H1 (cell line): ENCODE results near the gene FRMD4B. TPM values are rescaled to one million over a fixed set of nuclear protein-coding genes. Genes with fewer than 3 reads are reported as not detected.
A peak's percentile ranks its signal among the peaks of the same experiment; 100 is the strongest.

Source experiments
- polyA plus RNA-seq, 7 experiments: library from polyadenylated mRNA; depleted of rRNA in 3 of 7; stranded (reverse) in 5 of 7; unstranded in 2 of 7; fragments of >200 nt in 5 of 7; fragments of 200-250 nt in 2 of 7; gene quantifications; 1 replicate in 5 of 7; 2 replicates in 1 of 7; 4 replicates in 1 of 7; pipeline versions ENCODE4 v1.2.1 to v1.2.3, GENCODE V29; 2011 to 2013; ENCODE audit warnings: missing spikeins in 2 of 7, mixed read lengths in 2 of 7
- total RNA-seq: library from RNA; stranded (reverse); fragmentation: NEBNext Ultra II Directional; extraction: Animal tissue kit (Norgen Biotek cat#: 25700); gene quantifications from 2 replicates; pipeline ENCODE4 v1.2.1, GENCODE V29; 2021
- TF ChIP-seq, protein P1 (sequence below): fragments of 300-600 bp; sonication (generic); IDR thresholded peaks from 2 replicates; pipeline ENCODE4 v1.7.1; 2012; ENCODE audit warnings: low read length, moderate library complexity, mild to moderate bottlenecking, inconsistent platforms; ENCODE audit not compliant: insufficient replicate concordance

FRMD4B gene
- total and polyA plus RNA-seq, 2 of the 8 experiments (the other 6 are each of a cell fraction or from before 2014, with no cell fraction given): 2.7 to 7.2 TPM

DNA sequence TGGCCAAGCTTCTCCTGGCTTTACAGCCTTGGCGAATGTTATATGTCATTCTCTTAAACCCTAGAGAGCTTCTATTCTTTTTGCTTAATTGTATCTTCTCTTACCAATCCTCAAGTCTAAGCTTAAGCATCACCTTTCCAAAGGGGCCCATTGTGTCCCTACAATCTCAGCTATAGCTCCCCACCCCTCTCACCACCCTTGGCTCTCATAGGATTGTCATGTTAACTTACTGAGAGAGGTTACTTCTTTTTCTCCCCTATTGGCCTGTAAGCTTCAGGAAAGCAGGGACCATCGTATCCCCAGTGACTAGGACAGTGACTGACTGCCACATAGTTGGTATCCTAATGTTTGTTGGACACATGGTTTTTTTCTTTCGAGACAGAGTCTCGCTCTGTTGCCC is 220.1 kb downstream of the FRMD4B start (continued):
- TF ChIP-seq, protein P1, sequence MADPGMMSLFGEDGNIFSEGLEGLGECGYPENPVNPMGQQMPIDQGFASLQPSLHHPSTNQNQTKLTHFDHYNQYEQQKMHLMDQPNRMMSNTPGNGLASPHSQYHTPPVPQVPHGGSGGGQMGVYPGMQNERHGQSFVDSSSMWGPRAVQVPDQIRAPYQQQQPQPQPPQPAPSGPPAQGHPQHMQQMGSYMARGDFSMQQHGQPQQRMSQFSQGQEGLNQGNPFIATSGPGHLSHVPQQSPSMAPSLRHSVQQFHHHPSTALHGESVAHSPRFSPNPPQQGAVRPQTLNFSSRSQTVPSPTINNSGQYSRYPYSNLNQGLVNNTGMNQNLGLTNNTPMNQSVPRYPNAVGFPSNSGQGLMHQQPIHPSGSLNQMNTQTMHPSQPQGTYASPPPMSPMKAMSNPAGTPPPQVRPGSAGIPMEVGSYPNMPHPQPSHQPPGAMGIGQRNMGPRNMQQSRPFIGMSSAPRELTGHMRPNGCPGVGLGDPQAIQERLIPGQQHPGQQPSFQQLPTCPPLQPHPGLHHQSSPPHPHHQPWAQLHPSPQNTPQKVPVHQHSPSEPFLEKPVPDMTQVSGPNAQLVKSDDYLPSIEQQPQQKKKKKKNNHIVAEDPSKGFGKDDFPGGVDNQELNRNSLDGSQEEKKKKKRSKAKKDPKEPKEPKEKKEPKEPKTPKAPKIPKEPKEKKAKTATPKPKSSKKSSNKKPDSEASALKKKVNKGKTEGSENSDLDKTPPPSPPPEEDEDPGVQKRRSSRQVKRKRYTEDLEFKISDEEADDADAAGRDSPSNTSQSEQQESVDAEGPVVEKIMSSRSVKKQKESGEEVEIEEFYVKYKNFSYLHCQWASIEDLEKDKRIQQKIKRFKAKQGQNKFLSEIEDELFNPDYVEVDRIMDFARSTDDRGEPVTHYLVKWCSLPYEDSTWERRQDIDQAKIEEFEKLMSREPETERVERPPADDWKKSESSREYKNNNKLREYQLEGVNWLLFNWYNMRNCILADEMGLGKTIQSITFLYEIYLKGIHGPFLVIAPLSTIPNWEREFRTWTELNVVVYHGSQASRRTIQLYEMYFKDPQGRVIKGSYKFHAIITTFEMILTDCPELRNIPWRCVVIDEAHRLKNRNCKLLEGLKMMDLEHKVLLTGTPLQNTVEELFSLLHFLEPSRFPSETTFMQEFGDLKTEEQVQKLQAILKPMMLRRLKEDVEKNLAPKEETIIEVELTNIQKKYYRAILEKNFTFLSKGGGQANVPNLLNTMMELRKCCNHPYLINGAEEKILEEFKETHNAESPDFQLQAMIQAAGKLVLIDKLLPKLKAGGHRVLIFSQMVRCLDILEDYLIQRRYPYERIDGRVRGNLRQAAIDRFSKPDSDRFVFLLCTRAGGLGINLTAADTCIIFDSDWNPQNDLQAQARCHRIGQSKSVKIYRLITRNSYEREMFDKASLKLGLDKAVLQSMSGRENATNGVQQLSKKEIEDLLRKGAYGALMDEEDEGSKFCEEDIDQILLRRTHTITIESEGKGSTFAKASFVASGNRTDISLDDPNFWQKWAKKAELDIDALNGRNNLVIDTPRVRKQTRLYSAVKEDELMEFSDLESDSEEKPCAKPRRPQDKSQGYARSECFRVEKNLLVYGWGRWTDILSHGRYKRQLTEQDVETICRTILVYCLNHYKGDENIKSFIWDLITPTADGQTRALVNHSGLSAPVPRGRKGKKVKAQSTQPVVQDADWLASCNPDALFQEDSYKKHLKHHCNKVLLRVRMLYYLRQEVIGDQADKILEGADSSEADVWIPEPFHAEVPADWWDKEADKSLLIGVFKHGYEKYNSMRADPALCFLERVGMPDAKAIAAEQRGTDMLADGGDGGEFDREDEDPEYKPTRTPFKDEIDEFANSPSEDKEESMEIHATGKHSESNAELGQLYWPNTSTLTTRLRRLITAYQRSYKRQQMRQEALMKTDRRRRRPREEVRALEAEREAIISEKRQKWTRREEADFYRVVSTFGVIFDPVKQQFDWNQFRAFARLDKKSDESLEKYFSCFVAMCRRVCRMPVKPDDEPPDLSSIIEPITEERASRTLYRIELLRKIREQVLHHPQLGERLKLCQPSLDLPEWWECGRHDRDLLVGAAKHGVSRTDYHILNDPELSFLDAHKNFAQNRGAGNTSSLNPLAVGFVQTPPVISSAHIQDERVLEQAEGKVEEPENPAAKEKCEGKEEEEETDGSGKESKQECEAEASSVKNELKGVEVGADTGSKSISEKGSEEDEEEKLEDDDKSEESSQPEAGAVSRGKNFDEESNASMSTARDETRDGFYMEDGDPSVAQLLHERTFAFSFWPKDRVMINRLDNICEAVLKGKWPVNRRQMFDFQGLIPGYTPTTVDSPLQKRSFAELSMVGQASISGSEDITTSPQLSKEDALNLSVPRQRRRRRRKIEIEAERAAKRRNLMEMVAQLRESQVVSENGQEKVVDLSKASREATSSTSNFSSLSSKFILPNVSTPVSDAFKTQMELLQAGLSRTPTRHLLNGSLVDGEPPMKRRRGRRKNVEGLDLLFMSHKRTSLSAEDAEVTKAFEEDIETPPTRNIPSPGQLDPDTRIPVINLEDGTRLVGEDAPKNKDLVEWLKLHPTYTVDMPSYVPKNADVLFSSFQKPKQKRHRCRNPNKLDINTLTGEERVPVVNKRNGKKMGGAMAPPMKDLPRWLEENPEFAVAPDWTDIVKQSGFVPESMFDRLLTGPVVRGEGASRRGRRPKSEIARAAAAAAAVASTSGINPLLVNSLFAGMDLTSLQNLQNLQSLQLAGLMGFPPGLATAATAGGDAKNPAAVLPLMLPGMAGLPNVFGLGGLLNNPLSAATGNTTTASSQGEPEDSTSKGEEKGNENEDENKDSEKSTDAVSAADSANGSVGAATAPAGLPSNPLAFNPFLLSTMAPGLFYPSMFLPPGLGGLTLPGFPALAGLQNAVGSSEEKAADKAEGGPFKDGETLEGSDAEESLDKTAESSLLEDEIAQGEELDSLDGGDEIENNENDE: peak; percentile 19
- TF ChIP-seq, all 59 proteins: peak for 1
